Subcutaneous adipose tissue (tissue), 4 donors: ENCODE results near the gene C1QTNF8. TPM values are rescaled to one million over a fixed set of nuclear protein-coding genes. Genes with fewer than 3 reads are reported as not detected.

Experiments
- total RNA-seq, 4 donors: library from RNA; depleted of rRNA; stranded (reverse); fragments of >200 nt; gene quantifications; one replicate each; pipeline ENCODE4 v1.1.0, GENCODE V29; 2016
- TF ChIP-seq, protein P1 (sequence below): fragments of 450-650 bp; IDR thresholded peaks from one replicate; pipeline ENCODE4 v1.5.1; 2016; ENCODE audit warnings: low read depth, mild to moderate bottlenecking, control low read depth, antibody characterized with exemption, moderate library complexity

The C1QTNF8 gene
- total RNA-seq, 4 donors from 2014 or later, result not detected

DNA sequence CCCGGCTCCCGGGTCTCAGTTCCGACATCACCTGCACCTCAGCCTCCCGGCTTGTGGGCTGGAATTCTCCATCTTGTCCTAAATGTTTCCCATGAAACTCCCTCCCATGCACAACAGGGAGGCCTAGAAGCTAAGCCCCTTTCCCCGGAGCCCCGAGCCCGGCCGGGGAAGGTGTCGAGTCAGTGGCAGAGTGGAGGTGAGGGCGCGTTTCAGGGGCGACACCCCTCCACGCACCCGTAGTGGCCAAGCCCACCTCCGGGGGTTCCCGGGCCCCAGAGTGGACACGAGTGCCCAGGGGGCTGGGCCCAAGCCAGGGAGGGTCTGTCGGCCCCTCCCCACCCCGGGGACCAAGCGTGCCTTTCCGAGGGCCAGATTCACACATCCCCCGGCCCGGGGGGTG, 25.0 kb upstream of the C1QTNF8 start:
- TF ChIP-seq, protein P1, sequence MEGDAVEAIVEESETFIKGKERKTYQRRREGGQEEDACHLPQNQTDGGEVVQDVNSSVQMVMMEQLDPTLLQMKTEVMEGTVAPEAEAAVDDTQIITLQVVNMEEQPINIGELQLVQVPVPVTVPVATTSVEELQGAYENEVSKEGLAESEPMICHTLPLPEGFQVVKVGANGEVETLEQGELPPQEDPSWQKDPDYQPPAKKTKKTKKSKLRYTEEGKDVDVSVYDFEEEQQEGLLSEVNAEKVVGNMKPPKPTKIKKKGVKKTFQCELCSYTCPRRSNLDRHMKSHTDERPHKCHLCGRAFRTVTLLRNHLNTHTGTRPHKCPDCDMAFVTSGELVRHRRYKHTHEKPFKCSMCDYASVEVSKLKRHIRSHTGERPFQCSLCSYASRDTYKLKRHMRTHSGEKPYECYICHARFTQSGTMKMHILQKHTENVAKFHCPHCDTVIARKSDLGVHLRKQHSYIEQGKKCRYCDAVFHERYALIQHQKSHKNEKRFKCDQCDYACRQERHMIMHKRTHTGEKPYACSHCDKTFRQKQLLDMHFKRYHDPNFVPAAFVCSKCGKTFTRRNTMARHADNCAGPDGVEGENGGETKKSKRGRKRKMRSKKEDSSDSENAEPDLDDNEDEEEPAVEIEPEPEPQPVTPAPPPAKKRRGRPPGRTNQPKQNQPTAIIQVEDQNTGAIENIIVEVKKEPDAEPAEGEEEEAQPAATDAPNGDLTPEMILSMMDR, result no peak

DNA sequence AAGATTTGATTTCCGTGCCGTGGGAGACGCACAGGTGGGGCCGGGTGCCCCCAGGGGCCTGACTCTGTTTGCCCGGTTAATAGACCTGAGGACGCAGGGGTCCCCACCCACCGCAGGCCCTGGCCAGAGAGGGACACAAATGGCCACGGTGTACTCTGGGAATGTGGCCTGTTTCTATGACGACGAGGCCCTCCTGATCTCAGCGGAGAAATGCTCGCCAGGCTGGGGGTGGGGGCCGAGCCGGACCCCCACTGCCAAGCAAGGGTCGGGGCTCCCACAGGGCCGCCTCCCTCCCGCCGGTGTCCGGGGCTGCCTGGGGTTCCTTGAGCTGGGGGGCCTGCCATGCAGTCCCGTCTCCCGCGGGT, 24.5 kb upstream of the C1QTNF8 start:
- TF ChIP-seq, protein P1, result no peak

DNA sequence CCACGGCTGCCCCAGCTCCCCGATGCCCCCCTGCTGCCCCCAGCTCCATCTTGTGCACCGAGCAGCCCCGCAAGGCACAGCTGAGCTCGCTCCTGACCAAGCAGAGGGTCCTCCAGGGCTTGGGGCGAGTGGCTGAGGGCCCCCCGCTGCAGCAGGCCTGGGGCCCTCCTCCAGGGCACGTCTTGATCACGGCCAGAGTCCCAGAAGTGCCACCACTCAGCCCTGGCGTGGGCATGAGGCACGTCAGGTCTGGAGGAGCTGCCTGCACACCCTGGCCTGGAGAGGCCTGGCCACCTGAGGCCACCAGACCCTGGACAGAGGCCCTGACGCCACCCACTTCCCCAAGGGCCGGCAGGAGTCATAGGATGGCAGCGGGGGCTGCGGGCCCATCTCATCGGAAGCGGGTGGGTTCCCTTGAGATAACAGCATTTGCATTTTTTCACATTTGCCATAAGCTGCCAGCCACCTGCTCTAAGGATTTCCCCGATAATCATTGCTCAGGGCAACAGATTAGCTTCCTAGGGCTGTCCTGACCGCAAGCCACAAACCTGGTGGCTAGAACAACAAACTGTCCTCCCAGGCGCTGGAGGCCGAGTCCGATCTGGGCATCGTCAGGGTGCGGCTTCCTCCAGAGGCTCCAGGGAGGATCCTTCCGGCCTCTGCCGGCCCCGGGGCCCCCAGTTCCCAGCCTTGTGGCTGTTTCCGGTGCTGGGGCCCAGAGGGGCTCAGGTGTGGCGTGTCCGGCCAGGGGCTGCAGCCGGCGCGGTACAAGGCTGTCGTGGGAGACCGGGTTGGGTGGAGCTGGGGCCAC, 23.9 kb upstream of the C1QTNF8 start:
- TF ChIP-seq, protein P1, result no peak

DNA sequence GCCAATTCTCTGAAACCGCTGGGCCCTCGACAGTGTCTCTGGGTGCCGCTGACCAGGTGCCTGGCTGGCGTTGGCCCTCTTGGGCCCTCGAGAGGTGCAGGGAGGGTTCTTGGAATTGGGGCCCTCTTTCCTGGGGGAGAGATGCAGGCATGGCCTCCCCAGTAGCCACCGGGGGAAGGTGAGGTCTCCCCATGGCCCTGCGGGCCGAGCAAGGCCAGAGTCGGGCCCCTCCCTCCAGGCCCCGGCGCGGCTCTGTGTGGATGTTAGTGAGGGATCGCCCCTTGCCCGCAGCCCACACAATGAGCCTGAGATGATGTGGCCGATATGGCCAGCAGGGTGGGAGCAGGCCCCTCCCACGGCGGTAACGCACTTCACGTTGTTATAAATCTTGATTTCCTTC, 23.1 kb upstream of the C1QTNF8 start:
- TF ChIP-seq, protein P1, result no peak

DNA sequence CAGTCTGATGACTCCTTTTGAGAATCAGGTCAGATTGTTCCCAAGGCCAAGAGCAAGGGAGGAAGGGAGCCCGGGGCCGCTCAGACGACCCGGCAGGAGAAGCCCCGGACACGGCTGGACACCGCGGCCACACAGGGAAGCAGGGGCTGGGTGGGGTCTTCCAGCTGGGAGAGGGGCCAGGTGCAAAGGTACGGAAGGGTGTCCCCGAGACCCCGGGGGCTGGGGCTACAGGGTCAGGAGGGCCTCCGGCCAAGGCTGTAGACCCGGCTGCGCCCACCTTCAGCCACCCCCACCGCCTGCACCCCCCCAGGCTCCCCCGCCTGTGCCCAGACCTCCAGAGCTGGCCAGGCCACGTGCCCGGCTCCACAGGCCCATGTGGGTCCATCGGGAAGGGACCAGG, 21.9 kb upstream of the C1QTNF8 start:
- TF ChIP-seq, protein P1, result no peak

DNA sequence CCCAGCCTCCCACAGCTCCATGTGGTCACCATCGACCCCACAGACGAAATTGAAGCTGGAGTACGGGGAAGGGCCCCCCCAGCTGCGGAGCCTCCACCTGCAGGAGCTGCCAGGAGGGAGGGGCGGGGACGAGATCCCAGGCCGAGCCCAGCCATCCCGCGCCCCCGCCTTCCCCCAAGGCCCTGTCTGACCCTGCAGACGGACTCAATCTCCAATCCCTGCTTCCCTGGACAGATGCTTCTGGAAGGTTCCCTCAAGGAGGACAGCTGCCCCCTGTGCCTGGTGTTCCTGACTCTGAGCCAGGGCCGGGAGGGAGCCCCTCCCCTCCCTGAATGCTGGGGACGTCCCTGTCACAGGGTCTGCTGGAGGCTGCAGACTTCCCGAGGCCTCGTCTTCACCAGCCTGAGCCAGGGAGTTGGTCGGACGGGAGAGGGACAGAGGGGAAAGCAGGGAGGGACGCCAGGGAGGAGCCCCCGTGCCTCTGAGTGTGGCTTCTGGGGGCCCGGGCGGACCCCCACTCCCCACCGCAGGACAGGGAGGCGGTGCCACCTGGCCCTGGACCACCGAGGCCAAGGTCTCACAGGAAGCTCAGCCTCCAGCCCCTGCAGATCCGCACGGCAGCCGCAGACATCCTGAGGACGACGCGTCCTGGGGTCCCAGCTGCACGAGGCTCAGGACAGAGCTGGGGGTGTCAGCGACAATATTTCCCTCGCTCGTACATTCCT, 21.3 kb upstream of the C1QTNF8 start:
- TF ChIP-seq, protein P1, result no peak

DNA sequence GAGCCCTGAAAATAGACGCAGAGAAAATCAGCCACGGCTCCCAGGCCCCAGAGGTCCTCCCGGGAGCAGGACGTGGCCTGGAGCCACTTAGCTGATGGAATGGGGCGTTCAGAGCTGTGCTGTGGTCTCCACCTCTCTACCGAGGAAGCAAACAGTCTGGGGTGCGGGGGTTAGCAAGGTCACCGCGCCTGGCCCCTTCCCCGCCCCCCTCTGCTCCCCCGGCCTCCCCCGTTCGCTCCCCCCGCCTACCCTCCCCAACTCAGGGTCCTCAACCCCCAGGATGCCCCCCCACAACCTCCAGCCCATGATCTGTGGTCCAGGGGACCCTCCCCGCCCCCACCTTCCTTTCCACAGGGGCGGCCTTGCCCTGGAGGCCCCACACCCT, 20.6 kb upstream of the C1QTNF8 start:
- TF ChIP-seq, protein P1, result no peak
